Naive B cell (primary cell): ENCODE measurements around the gene PIWIL1. TPM values are rescaled to one million over a fixed set of nuclear protein-coding genes. Genes with fewer than 3 reads are reported as not detected.

Experiments
- ATAC-seq, 2 donors: fragments of 150-1000 bp; cut with Tn5 transposase; 2 replicates each; pipeline ENCODE4 v1.10.0; 2021; ENCODE audit warnings: low read depth in 2 of 2, mild to moderate bottlenecking in 2 of 2, moderate library complexity in 2 of 2
- DNase-seq: peaks from one replicate; pipeline ENCODE4 v3.0.0; 2022
- H3K27ac Mint-ChIP-seq, 6 donors: one replicate each; pipeline ENCODE4 v1.8.0; 2020 to 2022; ENCODE audit warnings: mild to moderate bottlenecking in 6 of 6, mixed read lengths in 6 of 6, moderate library complexity in 5 of 6, inconsistent platforms in 2 of 6
- H3K27me3 Mint-ChIP-seq, 3 donors: one replicate each; pipeline ENCODE4 v1.8.0; 2021 to 2022; ENCODE audit warnings: mixed read lengths in 3 of 3, mild to moderate bottlenecking in 1 of 3
- H3K36me3 Mint-ChIP-seq, 2 donors: one replicate each; pipeline ENCODE4 v1.8.0; 2020 to 2022; ENCODE audit warnings: mixed read lengths in 2 of 2, inconsistent platforms in 1 of 2, mild to moderate bottlenecking in 1 of 2
- H3K4me1 Mint-ChIP-seq, 3 donors: one replicate each; pipeline ENCODE4 v1.8.0; 2020 to 2022; ENCODE audit warnings: mixed read lengths in 3 of 3, inconsistent platforms in 1 of 3, mild to moderate bottlenecking in 1 of 3, moderate library complexity in 1 of 3
- H3K4me3 Mint-ChIP-seq, 8 donors: one replicate each; pipeline ENCODE4 v1.8.0; 2020 to 2022; ENCODE audit warnings: mild to moderate bottlenecking in 8 of 8, mixed read lengths in 8 of 8, moderate library complexity in 8 of 8, inconsistent platforms in 2 of 8
- H3K9me3 Mint-ChIP-seq, 7 donors: one replicate each; pipeline ENCODE4 v1.8.0; 2020 to 2022; ENCODE audit warnings: mixed read lengths in 7 of 7, mild to moderate bottlenecking in 5 of 7, inconsistent platforms in 2 of 7, moderate library complexity in 1 of 7
- polyA plus RNA-seq, 6 donors: library from polyadenylated mRNA; unstranded; fragments of 300-500 nt; fragmentation: Illumina TruSeq; gene quantifications; one replicate each; pipeline ENCODE4 v1.2.3, GENCODE V29; 2021; ENCODE audit warnings: low read depth in 6 of 6

The PIWIL1 gene
- polyA plus RNA-seq, 6 donors from 2014 or later = not detected

GRCh38 chr12:130367523-130367922 is 29.8 kb downstream of the PIWIL1 start:
- Mint-ChIP-seq H3K9me3 (peaks cover 0 to 19% (median 5%) of the 10 kb centered on the region in 7 donors), H3K4me1 (no peaks in the 10 kb centered on the region), H3K4me3 (peak overlapping the region in 1 of 8 donors; percentile 22), H3K27me3 (peaks cover 0 to 8% (median 5%) of the 10 kb centered on the region in 3 donors), H3K27ac (no peak overlapping the region), H3K36me3 (no peaks in the 10 kb centered on the region)
- ATAC-seq (no peak), DNase-seq (no peak)

- peaks cover 0 to 19% (median 5%) of the 10 kb centered on the region in 7 donors for H3K9me3 Mint-ChIP-seq
Observed at GRCh38 chr12:130369816-130370215, 32.1 kb downstream of the PIWIL1 start.

GRCh38 chr12:130371296-130371695 is 33.6 kb downstream of the PIWIL1 start:
- H3K27ac Mint-ChIP-seq = no peak overlapping the region
- H3K9me3 Mint-ChIP-seq = peaks cover 0 to 19% (median 5%) of the 10 kb centered on the region in 7 donors
- H3K36me3 Mint-ChIP-seq = no peaks in the 10 kb centered on the region
- no peak overlapping the region for H3K4me3 Mint-ChIP-seq
- DNase-seq (no peak), ATAC-seq (no peak)
- no peaks in the 10 kb centered on the region for H3K4me1 Mint-ChIP-seq
- H3K27me3 Mint-ChIP-seq = peaks cover 4 to 15% (median 5%) of the 10 kb centered on the region in 3 donors

More at GRCh38 chr12:130369816-130370215, 32.1 kb downstream of the PIWIL1 start:
- Mint-ChIP-seq H3K36me3 (no peaks in the 10 kb centered on the region), H3K27ac (no peak overlapping the region), H3K4me3 (no peak overlapping the region), H3K27me3 (peaks cover 3 to 8% (median 5%) of the 10 kb centered on the region in 3 donors), H3K4me1 (no peaks in the 10 kb centered on the region)
- no peak for ATAC-seq
- no peak for DNase-seq

- Mint-ChIP-seq H3K27ac (no peak overlapping the region), H3K9me3 (peaks cover 0 to 18% (median 5%) of the 10 kb centered on the region in 7 donors), H3K27me3 (peaks cover 5 to 15% (median 9%) of the 10 kb centered on the region in 3 donors), H3K36me3 (no peaks in the 10 kb centered on the region), H3K4me3 (no peak overlapping the region), H3K4me1 (no peaks in the 10 kb centered on the region)
- no peak for ATAC-seq
- no peak for DNase-seq
Observed at GRCh38 chr12:130372936-130373335, 35.2 kb downstream of the PIWIL1 start.

GRCh38 chr12:130374083-130374482 is 36.4 kb downstream of the PIWIL1 start:
- H3K4me3 Mint-ChIP-seq = no peak overlapping the region
- no peaks in the 10 kb centered on the region for H3K36me3 Mint-ChIP-seq
- H3K27ac Mint-ChIP-seq = no peak overlapping the region
- H3K4me1 Mint-ChIP-seq = no peaks in the 10 kb centered on the region
- ATAC-seq (no peak), DNase-seq (no peak)
- peaks cover 0 to 8% (median 3%) of the 10 kb centered on the region in 7 donors for H3K9me3 Mint-ChIP-seq
- H3K27me3 Mint-ChIP-seq = peaks cover 5 to 15% (median 9%) of the 10 kb centered on the region in 3 donors

- Mint-ChIP-seq H3K4me1 (no peaks in the 10 kb centered on the region), H3K36me3 (no peaks in the 10 kb centered on the region)
Observed at GRCh38 chr12:130375296-130376287, 37.9 kb downstream of the PIWIL1 start.

GRCh38 chr12:130382818-130383217 is 45.1 kb downstream of the PIWIL1 start:
- Mint-ChIP-seq H3K9me3 (peaks cover 4 to 14% (median 9%) of the 10 kb centered on the region in 7 donors), H3K27ac (no peak overlapping the region), H3K4me3 (no peak overlapping the region), H3K36me3 (no peaks in the 10 kb centered on the region), H3K27me3 (no peaks in the 10 kb centered on the region), H3K4me1 (no peaks in the 10 kb centered on the region)
- ATAC-seq (no peak), DNase-seq (no peak)

More at GRCh38 chr12:130375296-130376287, 37.9 kb downstream of the PIWIL1 start:
- peaks cover 0 to 3% (median 0%) of the 10 kb centered on the region in 7 donors for H3K9me3 Mint-ChIP-seq
- DNase-seq (no peak), ATAC-seq (no peak)
- peak overlapping the region in 1 of 6 donors; percentile 1 for H3K27ac Mint-ChIP-seq
- no peak overlapping the region for H3K4me3 Mint-ChIP-seq
- peaks cover 3 to 15% (median 9%) of the 10 kb centered on the region in 3 donors for H3K27me3 Mint-ChIP-seq

GRCh38 chr12:130384234-130384633 is 46.5 kb downstream of the PIWIL1 start:
- Mint-ChIP-seq H3K27ac (no peak overlapping the region), H3K4me1 (no peaks in the 10 kb centered on the region), H3K36me3 (no peaks in the 10 kb centered on the region), H3K9me3 (peaks cover 7 to 25% (median 9%) of the 10 kb centered on the region in 7 donors), H3K4me3 (no peak overlapping the region), H3K27me3 (no peaks in the 10 kb centered on the region)
- no peak for ATAC-seq
- DNase-seq = no peak

- Mint-ChIP-seq H3K9me3 (peaks cover 7 to 25% (median 12%) of the 10 kb centered on the region in 7 donors), H3K36me3 (no peaks in the 10 kb centered on the region), H3K27ac (no peak overlapping the region), H3K27me3 (no peaks in the 10 kb centered on the region), H3K4me3 (no peak overlapping the region), H3K4me1 (no peaks in the 10 kb centered on the region)
- DNase-seq (no peak), ATAC-seq (no peak)
Observed at GRCh38 chr12:130385193-130385592, 47.5 kb downstream of the PIWIL1 start.

- H3K9me3 Mint-ChIP-seq = peaks cover 7 to 18% (median 11%) of the 10 kb centered on the region in 7 donors
- H3K36me3 Mint-ChIP-seq = no peaks in the 10 kb centered on the region
- H3K4me3 Mint-ChIP-seq = no peak overlapping the region
- DNase-seq (no peak), ATAC-seq (no peak)
- H3K4me1 Mint-ChIP-seq = no peaks in the 10 kb centered on the region
- H3K27me3 Mint-ChIP-seq = peaks cover 0 to 7% (median 0%) of the 10 kb centered on the region in 3 donors
- no peak overlapping the region for H3K27ac Mint-ChIP-seq
Observed at GRCh38 chr12:130391186-130391585, 53.5 kb downstream of the PIWIL1 start.

GRCh38 chr12:130394906-130395305 is 57.2 kb downstream of the PIWIL1 start:
- H3K4me3 Mint-ChIP-seq = no peak overlapping the region
- DNase-seq (no peak), ATAC-seq (no peak)
- peaks cover 0 to 9% (median 4%) of the 10 kb centered on the region in 7 donors for H3K9me3 Mint-ChIP-seq
- no peaks in the 10 kb centered on the region for H3K4me1 Mint-ChIP-seq
- no peaks in the 10 kb centered on the region for H3K36me3 Mint-ChIP-seq
- peaks cover 0 to 7% (median 0%) of the 10 kb centered on the region in 3 donors for H3K27me3 Mint-ChIP-seq
- no peak overlapping the region for H3K27ac Mint-ChIP-seq

- H3K4me3 Mint-ChIP-seq = no peak overlapping the region
- ATAC-seq = no peak
- H3K27ac Mint-ChIP-seq = no peak overlapping the region
- H3K9me3 Mint-ChIP-seq = peaks cover 0 to 2% (median 0%) of the 10 kb centered on the region in 7 donors
- H3K27me3 Mint-ChIP-seq = peaks cover 0 to 7% (median 0%) of the 10 kb centered on the region in 3 donors
- no peak for DNase-seq
- no peaks in the 10 kb centered on the region for H3K4me1 Mint-ChIP-seq
- H3K36me3 Mint-ChIP-seq = no peaks in the 10 kb centered on the region
Observed at GRCh38 chr12:130396667-130397066, 59.0 kb downstream of the PIWIL1 start.

GRCh38 chr12:130398100-130398848 is 60.6 kb downstream of the PIWIL1 start:
- H3K4me1 Mint-ChIP-seq = no peaks in the 10 kb centered on the region
- peaks cover 0 to 2% (median 0%) of the 10 kb centered on the region in 7 donors for H3K9me3 Mint-ChIP-seq
- no peak overlapping the region for H3K4me3 Mint-ChIP-seq
- peaks cover 0 to 8% (median 7%) of the 10 kb centered on the region in 3 donors for H3K27me3 Mint-ChIP-seq
- no peak overlapping the region for H3K27ac Mint-ChIP-seq
- ATAC-seq (no peak), DNase-seq (no peak)
- H3K36me3 Mint-ChIP-seq = no peaks in the 10 kb centered on the region
